HUDEP-2 (cell line): ENCODE data around the gene DBNDD2.

ENCODE experiments used
- DNase-seq, 76 experiments: peaks; one replicate each; lab custom pipeline; 2025; ENCODE audit not compliant: unreplicated experiment in 76 of 76; lab: John Stamatoyannopoulos, UW

DBNDD2 gene, protein sequence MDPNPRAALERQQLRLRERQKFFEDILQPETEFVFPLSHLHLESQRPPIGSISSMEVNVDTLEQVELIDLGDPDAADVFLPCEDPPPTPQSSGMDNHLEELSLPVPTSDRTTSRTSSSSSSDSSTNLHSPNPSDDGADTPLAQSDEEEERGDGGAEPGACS

DNA sequence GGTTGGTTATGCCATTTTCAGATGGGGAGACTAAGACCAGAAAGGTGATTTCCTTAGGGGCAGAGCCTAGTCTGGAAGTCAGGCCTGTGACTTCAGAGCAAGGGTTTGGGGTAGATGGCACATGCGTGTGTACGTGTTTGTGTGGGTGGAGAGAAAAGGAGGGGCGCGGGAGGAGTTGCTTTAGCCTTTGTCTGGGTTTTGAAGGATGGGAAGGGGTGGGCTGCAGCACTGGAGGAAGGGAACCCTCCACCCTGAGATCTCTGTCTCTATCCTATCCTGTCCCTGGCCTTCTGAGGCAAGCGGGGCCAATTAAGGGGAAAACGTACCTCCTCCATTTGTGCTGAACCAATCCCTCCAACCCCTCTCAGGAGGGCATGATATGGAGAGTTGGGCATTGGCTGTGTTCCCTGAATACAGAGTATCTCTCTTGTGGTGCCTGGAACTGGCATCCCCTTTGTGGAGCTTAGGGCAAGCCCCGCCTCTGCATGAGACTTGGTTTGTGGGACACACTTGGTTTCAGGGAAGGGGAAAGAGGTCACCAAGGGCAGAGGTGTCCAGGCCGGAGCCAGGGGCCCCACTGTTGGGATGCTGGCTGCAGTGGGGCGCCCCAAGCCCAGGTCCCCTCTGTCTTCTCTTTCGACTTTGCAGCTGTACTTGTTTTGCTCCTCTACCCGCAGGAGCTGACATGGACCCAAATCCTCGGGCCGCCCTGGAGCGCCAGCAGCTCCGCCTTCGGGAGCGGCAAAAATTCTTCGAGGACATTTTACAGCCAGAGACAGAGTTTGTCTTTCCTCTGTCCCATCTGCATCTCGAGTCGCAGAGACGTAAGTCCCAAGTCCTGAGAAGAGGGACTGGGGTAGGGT lies at the start of gene DBNDD2:
TSS of gene DBNDD2 (plus strand) at position 507 of the 863 bp plus-strand sequence. CDS start at position 686, 179 bp downstream.
- peak in 6 of 76 experiments; percentile 12 to 40 (median 16) for DNase-seq

DNA sequence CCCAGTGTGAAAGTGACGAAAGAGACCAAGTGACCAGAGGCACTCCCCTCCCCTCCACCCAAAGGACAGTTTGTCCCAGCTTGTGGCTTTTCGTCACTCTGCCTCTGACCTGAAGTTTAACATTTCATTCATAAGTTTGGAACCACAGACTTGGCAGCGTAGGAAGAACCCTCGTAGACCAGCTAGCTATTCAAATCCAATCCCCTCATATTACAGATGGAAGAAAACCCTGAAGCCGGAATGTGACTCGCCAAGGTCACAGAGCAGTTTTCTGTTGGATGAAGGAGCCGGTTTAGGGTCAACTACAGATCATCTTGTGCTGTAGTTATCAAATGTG lies 49.1 kb upstream of the DBNDD2 start:
- DNase-seq = no peak

DNA sequence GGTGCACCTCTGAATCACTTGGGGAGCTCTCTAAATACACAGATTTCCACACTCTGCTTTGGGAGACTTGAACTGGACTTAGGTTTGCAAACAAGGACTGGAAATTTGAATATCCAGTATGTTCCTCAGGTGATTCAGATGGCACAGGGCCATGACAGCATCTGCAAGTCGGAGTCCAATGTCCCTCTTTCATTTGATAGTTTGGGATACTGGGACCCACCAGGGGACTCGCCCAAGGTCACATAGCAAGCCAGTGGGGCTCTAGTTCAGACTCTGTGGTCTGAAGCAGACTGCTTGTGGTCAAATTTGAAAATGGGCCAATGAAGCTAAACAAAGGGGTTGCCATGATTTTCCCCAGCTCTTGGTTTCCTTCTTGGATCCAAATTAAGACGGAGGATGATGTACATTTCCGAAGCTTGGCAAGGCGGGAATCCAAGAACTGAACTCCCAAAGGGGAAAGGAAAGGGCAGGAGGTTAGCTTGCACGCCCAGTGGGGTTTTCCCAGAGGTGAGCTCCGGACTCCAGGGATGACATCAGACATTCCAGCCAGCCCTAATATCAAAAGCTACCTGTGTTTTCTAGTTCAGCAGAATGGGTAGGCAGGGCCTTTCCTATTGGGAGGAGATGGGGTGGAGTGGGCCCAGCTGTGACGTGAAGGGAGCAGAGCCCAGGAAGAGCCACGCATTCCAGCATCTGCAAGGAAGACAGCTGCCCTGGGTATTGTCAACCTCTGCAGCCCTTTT lies 48.5 kb upstream of the DBNDD2 start:
- no peak for DNase-seq

DNA sequence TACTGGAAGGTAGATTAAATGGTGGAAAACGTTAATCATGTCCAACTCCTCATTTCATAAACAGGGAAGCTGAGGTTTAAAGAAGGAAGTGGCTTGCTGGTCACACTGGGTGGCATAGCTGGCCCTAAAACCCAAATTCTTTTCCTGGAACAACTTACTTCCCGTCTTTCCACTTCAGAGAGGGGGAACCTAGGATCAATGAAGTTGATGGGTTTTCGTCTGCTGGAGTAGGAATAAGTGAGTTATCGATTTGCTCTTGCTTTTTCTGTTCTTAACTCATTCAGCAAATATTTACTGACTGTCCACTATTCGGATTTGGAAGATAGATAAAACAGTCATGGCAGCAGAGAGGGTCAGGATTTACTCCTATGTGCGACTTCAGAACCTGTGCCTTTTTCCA lies 46.3 kb upstream of the DBNDD2 start:
- DNase-seq = no peak

DNA sequence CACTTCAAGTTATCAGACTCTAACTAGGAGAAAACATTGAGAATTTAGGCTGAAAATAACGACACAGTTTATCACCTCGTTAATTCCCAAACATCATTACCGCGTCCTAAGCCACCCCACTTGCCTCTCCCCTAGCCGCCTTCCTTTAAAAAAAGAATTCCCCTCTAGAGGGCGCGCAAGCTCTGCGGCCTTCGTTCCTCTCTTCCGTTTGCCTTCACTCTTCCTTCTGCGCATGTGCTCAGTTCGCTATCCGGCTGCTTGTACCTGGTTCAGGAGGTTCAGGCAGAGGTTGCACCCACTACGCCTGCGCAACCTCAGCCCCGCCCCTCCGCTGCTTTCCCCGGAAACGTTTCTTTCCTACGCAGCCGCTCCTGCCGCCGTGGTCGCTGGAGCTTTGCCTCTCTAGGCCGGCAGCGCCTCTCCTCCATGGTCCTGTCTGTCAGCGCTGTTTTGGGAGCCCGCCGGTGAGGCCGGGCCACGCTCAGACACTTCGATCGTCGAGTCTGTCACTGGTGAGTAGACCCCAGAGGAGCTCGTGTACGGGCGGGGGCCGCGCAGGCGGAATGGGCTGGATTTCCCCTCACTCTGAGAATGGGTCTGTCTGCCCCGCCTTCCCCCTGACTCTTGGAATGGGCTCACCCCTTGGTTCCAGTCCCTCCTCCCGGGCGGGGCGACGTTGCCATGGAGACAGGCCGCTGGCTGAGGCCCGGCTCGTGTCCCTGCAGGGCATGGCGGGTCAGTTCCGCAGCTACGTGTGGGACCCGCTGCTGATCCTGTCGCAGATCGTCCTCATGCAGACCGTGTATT lies 45.1 kb upstream of the DBNDD2 start, which contains the start of gene SYS1:
TSS of gene SYS1 (plus strand) at position 353 of the 807 bp plus-strand sequence. CDS start at position 729, 376 bp downstream.
- DNase-seq = peak; percentile 45 to 100 (median 97)

DNA sequence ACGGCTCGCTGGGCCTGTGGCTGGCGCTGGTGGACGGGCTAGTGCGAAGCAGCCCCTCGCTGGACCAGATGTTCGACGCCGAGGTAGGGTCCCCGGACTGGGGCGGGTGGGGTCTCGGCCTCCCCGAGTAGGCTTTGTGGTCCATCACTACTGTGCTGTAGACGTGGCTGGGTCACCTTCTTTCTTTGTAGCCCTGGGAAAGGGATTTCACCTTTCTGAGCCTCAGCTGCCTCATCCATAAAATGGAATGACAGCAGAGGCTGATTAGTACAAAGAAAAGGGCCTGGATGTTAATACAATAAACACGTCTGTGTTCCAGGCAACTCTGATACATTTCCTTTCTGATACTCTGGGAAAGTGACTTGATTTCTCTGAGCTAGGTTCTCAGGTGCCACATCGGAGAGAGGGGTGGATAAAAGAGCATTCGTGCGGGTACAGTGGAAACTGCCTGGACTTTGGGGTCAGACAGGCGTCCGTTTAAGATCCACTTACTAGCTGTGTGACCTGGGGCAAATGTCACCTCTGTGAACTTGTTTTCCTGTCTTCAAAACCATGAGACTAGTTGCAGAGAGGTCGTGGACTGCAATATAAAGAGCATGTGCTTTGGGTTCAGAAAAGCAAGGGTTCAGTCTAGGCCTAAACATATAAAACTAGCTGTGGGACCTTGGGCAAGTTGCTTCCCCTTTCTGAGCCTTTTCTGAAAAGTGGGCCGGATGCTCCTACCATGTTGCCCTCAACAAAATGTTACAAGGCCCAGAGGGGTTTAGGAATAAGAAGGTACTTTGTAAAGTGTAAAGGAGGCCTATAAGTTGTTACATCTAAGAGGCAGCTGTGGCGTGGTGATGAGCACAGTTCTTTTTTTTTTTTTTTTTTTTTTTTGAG lies 44.2 kb upstream of the DBNDD2 start:
- no peak for DNase-seq

DNA sequence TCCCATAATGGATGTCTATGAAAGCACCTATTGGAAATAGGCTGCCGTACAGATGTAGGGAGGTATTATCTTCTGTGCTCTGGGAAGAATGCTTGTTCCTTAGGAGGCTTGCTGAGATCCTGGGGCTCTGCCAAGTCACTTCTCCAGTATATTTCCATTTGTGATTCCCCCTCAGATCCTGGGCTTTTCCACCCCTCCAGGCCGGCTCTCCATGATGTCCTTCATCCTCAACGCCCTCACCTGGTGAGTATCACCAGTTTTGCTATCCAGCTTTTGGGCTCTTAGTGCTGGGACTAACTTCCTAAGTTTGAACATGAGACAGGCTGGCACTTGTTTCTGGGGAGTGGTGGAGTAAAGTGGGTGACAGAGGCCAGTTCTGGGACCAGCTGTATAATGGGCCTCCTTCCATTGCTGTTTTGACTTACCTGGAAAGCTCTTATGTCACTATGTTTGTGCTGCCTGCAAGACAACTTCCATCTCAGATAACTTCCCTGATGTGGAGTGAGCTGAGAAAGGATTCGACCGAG lies 42.6 kb upstream of the DBNDD2 start:
- no peak for DNase-seq

DNA sequence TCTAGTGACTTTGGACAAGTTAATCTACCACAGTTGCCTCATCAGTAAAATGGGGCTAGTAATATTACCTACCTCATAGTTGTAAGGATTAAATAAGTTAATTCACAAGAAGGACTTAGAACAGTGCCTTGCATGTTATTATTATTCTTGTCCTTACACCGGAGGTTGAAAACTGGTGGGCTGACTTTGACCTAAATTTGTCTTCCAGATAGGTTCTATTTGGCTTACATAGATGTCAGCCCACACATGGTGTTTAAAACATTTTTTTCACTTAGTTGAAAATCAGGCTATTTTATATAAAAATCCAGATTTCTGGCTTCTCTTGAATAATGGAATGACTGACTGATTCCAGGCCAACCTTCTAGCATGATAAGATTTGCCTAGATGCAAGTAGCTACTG lies 41.9 kb upstream of the DBNDD2 start:
- DNase-seq = no peak

DNA sequence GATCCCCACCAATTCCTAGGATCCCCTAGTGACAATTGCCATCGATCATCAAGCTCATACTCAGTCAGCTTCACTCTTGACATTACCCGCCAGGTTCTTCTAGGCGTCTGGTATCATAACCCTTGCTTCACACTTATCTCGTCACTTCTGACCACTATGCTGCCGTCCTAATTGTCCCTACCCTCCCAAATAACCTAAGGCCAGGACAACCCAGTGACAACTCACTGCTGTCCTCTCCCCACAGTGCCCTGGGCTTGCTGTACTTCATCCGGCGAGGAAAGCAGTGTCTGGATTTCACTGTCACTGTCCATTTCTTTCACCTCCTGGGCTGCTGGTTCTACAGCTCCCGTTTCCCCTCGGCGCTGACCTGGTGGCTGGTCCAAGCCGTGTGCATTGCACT lies 41.5 kb upstream of the DBNDD2 start:
- no peak for DNase-seq

DNA sequence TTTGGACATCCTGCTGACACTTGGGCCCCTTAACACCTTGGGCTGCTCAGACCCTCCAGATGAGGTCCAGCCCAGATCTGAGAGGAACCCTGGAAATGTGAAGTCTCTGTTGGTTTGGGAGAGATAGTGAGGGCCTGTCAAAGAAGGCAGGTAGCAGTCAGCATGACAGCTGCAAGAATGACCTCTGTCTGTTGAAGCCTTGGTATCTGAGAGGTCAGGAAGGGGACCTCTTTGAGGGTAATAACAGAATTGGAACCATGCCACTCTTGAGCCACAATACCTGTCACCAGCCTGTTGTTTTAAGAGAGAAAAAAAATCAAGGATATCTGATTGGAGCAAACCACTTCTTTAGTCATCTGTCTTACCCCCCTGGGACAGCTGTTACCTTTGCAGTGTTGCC lies 41.0 kb upstream of the DBNDD2 start:
- DNase-seq = no peak

DNA sequence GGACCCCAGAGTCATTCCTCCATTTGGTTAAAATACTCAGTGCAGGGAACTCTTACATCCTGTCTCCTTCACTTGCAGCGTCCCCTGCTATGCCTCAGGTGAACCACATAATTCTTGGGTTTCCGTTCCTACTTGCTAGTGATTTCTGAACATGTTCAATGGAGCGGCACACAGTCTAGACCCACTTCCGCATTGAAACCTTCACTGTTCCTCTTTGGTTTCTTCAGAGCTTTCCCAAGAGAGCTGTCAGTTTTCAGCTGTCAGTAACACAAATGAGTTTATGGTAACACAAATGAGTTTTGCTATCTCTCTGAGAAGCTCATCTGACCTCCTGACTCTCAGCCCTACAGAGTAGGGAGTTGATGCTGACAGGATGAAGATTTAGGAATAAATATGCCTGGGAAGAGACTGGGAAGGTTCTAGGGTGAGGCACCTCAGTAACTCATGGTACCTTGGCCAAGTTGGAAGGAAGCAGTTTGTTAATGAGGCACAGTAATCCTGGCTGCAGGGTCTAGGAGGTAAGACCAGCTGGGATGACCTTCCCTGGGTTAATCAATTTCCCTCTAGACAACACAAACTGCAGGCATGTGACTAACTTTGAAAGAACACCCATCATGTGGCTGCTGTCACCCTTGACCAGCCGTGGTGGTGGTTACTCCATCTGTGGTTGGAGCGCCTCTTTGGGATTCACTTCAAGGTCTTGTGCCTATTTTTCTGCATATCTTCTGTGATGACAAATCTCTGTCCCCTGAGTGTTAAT lies 39.7 kb upstream of the DBNDD2 start:
- DNase-seq = no peak

DNA sequence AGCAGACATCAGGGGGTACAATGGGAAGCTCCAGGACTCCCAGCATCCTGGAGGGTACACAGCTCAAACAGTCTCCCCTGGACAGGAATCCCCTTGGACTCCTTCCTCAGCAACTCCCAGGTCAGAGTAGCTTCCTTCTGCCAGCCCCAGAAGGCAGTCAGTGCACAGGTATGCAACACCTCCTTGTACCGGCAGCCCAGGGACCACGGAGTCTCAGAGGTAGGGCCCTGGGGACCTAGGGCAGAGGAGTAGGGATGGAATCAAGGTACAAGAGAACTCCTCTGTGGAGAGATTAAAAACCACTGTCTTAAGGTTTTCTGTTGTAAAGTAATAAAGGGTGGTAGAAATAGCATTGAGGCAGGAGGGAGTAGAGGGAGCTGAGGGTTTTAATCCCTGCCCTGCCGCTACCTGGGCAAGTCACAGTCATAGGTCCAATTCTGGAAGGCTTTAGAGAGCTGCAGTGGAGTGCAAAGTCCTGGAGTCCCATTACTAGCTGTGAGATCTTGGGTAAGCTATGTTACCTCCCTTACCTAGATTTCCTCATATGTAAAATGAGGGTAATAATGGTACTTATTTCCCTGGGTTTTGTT lies 37.4 kb upstream of the DBNDD2 start:
- DNase-seq = no peak

DNA sequence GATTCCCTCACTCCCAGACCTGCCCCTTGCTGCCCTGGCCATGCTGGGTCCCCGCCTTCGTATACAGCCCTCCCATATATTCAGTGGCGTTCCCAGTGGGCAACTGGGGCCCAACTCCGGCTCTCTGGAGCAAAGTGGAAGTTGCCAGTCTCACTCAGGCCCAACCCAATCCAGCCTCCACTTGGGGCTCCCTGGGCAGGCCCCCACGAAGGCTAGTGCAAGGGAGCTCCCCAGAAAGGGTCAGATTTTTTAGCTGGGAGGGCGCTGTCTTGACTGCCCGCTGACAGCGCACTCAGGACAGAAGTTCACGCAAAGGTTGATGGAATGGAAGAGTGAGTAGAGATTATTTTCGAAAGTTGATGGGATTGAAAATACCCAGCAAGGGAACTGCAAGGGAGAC lies 35.8 kb upstream of the DBNDD2 start:
- DNase-seq = no peak

DNA sequence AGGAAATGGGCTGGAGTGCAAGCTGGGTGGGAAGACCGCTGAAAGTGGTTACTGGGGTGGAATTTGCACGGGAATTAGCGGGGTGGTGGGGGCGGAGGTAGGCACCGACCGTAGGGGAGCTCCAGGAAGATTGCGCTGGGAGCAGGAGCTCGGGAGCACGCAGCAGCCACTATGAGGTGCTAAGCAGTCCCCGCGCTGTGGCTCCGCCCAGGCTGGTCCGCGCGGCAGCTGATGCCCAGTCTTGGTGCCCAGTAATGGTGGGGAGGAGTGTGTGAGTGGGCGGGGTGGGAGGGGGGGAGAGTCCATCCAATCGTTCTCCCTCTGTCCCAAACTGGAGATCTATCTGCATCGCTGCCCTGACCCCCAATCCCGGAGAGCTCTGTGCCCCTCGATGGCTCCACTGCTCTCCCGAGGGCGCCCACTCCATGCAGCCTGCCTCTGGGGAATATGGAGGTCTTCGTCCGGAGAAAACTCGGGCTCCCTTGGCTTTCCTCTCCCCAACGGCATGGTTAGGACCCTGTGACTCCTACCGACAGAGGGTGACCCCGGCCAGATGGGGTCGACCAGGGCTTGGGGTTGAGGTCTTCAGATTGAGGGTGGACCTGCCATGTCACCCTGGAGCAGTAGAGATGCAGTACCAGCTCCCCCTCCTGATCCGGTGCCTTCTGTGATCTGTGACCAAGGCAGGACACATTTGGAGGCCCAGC lies 35.3 kb upstream of the DBNDD2 start:
- DNase-seq = no peak

DNA sequence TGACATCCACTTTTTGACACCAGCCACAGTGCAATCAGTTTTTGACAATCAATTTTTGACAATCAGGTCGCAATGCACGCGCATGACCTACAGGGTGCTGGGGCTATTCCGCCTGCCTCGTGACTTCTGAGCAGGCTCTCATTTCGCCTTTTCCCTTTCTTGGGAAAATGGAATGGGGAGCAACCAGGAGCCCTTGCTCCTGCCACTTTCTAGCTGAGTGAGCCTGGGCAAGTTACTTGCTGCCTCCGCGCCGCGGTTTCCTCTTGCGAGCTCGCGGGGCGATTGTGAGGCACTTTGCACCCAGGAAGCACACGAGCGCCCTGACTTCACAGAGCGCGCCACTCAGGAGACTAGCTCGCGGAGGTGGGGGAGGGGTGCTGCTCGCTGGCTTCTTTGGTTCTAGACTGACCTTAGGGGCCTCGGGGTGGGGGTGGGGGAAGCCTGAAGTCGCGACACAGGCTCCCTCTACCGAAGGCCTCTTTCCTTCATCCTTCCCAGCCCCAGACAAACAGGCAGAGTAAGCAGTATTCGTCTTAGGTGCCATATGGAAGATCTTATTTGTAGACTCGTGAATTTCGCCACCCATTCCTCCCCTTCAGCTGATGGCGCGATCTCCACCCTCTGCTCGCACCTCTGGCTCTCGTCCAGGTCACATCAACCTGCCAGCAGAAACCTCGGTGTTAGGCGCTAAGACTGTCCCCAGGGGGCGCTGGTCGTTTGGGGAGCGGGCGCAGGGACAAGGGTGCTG lies 34.6 kb upstream of the DBNDD2 start:
- peak in 75 of 76 experiments; percentile 10 to 96 (median 86) for DNase-seq

DNA sequence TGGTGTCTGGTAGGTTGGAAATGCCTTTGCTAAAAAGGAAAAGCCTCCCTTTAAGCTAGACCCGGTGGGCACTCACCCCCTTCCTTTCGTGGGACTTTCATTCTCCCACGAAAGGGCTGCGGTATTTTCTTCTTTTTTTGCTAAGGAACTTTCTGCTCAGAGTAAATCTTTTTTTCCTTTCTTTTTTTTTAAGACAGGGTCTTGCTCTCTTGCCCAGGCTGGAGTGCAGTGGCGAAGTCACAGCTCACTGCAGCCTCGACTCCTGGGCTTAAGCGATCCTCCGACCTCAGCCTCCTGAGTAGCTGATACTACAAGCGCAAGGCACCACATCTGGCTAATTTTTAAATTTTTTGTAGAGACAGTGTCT lies 34.0 kb upstream of the DBNDD2 start:
- no peak for DNase-seq

DNA sequence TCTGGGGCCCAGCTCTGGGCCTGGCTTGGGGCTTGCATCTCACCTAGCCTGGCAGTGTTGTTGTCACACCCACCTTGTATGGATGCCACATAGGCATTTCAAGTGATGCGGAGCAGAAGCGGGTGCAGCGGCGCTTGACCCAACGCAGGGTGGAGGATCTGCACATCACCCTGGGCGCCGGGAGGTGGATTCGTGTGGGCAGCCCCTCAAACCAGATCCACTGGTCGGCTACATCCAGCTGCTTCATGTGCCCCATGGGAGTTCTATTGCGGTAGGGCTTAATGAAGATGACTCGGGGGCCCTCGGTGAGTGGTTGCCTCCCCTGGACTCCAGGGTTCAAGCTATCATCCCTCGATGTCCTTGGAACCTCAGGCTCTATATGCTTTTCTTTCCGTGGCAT lies 33.1 kb upstream of the DBNDD2 start:
- DNase-seq = no peak
